ENCODE measurements around the gene STING1. TPM values are rescaled to one million over a fixed set of nuclear protein-coding genes. Genes with fewer than 3 reads are reported as not detected.
"Not testable (repeated sequence)": the region's sequence is repeated elsewhere in the genome, so short reads cannot be mapped to it uniquely, and the experiment has no call there.

Gene STING1
- total RNA-seq (2014; rRNA removed; shearing (Covaris generic)), result 0.29 and 1.0 TPM in 2 replicates
- polyA plus RNA-seq (2015; cell fraction: cytosol; rRNA removed), result 1.6 and 2.6 TPM in 2 replicates
- 3.8 and 8.4 TPM in 2 replicates for polyA plus RNA-seq (2015; cell fraction: nucleus; rRNA removed)

DNA sequence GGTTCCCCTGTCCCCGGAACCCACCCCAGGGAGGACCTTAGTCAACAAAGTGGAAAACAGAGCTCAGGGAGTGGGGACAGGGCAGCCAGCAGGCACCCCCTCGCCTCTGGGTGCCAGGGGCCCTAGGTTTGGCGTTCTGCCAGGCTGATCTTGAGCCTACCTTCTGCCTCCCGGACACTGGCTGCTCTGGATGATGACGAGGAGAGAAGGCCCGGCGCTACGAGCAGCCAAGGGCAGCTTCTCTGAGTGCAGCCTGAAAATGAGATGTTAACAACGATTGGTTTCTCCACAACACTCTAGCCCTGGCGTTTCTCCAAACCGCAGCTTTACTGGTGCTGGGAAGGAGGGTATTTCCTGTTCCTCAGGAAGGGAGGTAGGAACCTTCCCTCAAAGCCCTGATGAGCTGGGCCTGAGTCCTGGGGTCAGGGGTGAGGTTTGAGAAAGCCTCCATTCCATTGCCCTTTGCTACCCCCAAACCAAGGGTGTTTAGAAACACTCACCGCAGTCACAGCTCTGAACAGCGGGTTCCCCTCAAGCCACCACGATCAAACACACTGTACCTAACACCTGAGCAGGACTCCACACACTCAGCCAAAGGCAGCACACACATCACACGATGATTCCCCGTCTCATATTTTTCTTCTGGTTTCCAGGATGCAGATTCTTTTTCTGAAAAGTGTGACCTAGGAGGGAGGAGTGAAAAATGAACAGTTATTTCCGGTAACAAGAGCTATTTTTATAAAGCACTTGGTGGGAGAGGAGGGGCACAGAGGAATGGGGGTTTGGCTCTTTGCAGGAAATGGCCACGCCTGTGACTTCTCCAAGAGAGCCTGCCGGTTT lies at the start of gene STING1:
Gene STING1 (minus strand): TSS at position 709 of the 840 bp plus-strand sequence. CDS start 1,054 bp downstream, outside the sequence.
- in situ Hi-C loops (cut with HindIII; ENCODE audit: low pct_unique_long_range_greater_than_20kb, low sequenced_read_pairs), result no loop called here
- DNase-seq (ENCODE audit: low read depth, low spot score), result peak; percentile 70

DNA sequence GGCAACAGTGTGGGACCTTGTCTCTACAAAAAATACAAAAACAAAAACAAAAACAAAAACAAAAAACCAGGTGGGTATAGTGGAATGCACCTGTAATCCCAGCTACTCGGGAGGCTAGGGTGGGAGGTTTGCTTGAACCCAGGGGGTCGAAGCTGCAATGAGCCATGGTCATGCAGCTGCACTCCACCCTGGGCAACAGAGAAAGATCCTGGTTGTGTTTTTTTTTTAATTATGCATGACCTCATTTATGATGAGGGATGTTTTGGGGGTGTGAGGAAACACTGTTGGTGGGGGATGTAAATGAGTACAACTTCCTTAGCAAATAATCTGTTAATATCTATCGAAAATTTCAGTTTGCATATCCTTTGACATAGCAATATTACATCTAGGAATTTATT lies 49.2 kb upstream of the STING1 start:
- in situ Hi-C loops (cut with HindIII; ENCODE audit: low pct_unique_long_range_greater_than_20kb, low sequenced_read_pairs), result no loop called here

DNA sequence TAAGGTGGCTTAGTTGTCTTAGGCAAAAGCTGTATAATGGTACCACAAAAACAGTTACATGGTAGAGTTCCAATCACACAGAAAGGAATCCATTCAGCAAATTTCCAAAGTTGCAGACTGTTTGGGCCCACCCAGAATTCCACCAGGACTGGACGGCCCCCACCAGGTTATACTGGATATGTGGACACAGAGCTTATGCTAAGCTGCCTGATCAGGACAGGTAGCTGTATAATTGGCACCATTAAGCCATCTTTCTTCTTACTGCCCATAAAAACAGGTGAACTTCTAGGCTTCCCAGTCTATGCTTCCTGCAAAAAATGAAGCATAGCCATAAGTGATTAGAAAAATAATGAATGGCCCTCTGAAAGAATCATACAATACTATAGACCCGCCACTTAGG lies 47.5 kb upstream of the STING1 start:
- in situ Hi-C loops (cut with HindIII; ENCODE audit: low pct_unique_long_range_greater_than_20kb, low sequenced_read_pairs); DNase-seq (ENCODE audit: low read depth, low spot score): not testable (repeated sequence)

More for the DNA sequence above, 49.2 kb upstream of the STING1 start:
- DNase-seq (ENCODE audit: low read depth, low spot score), result no peak

DNA sequence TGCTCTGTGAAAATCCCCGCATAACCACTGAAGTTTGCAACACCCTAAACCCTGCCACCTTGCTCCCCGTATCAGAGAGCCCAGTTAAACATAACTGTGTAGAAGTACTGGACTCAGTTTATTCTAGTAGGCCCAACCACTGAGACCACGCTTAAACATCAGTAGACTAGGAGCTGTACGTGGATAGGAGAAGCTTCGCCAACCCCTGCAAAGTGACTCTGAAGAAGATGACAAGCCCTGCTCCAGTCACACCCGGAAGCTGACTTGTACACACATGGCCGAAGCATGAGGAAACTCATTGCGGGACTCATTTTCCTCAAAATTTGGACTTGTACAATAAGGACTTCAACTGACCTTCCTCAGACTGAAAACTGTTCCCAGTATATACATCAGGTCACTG lies 46.1 kb upstream of the STING1 start:
- DNase-seq (ENCODE audit: low read depth, low spot score); in situ Hi-C loops (cut with HindIII; ENCODE audit: low pct_unique_long_range_greater_than_20kb, low sequenced_read_pairs): not testable (repeated sequence)

DNA sequence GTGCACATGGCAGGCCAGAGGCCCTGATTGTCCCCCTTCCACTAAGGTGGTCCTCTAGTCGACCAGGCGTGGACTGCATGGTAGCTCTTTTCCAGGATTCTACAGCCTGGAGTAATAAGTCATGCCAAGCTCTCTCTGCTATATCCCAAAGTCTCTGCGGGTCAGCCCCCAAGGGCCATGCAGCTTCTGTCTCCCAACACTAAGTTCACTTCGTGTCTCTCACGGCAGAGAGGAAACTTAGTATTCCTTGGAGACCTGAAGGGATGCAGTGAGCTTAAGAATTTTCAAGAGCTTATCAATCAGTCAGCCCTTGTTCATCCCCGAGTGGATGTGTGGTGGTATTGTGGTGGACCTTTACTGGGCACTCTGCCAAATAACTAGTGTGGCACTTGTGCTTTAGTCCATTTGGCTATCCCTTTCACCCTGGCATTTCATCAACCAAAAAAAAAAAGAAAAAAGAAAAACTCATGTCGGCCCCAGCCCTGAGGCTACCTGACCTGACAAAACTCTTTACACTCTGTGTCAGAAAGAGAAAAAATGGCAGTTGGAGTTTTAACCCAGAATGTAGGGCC lies 45.4 kb upstream of the STING1 start:
- in situ Hi-C loops (cut with HindIII; ENCODE audit: low pct_unique_long_range_greater_than_20kb, low sequenced_read_pairs), result not testable (repeated sequence)
- DNase-seq (ENCODE audit: low read depth, low spot score), result peak; percentile 64

DNA sequence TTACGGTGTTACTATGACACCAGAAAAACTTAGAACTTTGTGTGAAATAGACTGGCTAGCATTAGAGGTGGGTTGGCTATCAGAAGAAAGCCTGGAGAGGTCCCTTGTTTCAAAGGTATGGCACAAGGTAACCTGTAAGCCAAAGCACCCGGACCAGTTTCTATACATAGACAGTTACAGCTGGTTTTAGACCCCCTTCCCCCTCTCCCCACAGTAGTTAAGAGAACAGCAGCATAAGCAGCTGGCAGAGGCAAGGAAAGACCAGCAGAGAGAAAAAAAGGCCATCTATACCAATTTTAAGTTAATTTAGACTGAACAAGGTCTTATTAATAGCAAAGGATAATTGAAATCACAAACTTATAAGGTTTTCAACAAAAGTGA lies 44.5 kb upstream of the STING1 start:
- DNase-seq (ENCODE audit: low read depth, low spot score); in situ Hi-C loops (cut with HindIII; ENCODE audit: low pct_unique_long_range_greater_than_20kb, low sequenced_read_pairs): not testable (repeated sequence)

DNA sequence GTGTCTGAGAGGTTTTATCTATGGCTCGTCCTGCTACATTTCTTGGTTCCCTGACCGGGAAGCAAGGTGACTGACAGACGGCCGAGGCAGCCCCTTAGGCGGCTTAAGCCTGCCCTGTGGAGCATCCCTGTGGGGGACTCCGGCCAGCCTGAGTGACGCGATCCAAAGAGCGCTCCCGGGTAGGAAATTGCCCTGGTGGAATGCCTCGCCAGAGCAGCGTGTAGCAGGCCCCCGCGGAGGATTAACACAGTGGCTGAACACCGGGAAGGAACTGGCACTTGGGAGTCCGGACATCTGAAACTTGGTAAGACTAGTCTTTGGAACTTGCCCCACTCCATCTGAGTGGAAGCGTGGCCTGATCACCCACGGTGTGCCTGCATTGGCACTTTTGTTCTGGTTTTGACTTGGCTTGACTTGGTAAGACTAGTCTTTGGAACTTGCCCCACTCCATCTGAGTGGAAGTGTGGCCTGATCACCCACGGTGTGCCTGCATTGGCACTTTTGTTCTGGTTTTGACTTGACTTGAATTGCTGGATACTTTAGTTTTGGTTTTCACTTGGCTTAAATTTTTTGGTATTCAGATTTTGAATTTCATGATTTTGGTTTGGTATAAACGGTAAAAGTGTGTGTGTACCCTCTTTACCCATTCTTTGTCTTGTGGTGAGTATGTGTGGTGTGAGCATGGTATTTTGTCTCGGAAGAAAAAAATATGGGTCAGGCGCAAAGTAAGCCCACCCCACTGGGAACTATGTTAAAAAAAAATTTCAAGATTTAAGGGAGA lies 43.9 kb upstream of the STING1 start:
- DNase-seq (ENCODE audit: low read depth, low spot score); in situ Hi-C loops (cut with HindIII; ENCODE audit: low pct_unique_long_range_greater_than_20kb, low sequenced_read_pairs): not testable (repeated sequence)

DNA sequence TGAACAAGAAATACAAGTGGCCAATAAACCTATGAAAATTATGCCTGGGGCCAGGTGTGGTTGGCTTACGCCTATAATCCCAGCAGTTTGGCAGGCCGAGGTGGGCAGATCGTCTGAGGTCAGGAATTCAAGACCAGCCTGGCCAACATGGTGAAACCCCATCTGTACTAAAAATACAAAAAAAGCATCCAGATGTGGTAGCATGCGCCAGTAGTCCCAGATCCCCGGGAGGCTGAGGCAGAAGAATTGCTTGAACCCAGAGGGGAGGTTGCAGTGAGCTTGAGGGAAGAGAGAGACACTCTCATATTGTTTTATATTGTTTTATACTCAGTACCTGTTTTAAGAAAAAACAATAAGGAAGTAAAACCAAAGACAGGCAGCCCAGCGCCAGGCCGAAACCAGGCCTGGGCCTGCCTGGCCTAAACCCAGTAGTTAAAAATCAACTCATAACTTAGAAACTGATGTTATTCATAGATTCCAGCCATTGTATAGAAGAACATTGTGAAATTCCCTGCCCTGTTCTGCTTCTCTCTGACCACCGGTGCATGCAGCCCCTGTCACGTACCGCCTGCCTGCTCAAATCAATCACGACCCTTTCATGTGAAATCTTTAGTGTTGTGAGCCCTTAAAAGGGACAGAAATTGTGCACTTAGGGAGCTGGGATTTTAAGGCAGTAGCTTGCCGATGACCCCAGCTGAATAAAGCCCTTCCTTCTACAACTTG lies 43.2 kb upstream of the STING1 start:
- in situ Hi-C loops (cut with HindIII; ENCODE audit: low pct_unique_long_range_greater_than_20kb, low sequenced_read_pairs); DNase-seq (ENCODE audit: low read depth, low spot score): not testable (repeated sequence)

DNA sequence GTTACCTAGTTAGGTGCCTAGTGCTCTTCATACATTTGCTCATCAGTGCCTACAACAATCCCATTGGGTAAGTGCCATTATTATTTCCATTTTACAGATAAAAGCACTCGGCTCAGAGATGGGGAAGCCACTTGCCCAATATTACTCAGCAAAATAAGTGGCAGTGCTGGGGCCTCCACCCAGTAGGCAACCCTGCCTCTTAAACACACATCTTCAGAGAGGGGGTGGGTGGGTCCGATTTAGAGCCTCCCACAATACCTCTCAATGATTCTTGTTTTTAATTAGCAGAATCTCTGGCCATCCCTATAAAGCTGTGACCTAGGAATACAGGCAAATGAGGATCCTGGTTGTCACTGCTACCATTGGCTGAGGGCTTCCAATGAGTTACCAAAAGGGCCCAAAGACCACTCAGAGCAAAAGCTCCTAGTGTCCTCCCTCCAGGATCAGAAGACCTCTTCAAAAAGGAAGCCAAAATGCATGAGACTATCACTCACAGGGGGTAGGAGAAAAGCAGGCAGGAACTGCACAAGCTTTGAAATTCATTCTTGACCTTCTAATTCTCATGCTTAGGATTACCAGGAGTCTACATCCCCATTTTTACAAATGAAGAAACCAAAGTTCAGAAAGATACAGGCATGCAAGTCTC lies 42.5 kb upstream of the STING1 start:
- DNase-seq (ENCODE audit: low read depth, low spot score), result no peak
- in situ Hi-C loops (cut with HindIII; ENCODE audit: low pct_unique_long_range_greater_than_20kb, low sequenced_read_pairs), result no loop called here

DNA sequence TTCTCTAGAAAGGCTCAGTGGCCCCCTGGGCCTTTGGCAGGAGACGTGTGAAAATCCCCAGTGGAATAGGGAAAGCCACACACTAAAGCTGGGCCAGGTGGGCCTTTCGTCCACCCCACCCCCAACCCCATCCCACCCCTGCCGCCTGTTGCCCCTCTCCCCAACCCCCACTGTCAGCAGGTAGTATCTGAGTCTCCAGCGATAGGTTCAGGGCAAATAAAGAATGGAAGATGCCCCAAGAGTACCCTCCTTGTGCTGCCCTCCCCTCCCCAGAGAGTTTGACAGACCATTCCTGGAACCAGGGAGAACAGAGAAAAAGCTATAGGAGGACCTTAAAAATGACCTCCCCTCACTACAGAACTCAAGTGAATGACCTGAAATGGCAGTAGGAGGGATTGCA lies 41.9 kb upstream of the STING1 start:
- in situ Hi-C loops (cut with HindIII; ENCODE audit: low pct_unique_long_range_greater_than_20kb, low sequenced_read_pairs), result no loop called here
- DNase-seq (ENCODE audit: low read depth, low spot score), result no peak

DNA sequence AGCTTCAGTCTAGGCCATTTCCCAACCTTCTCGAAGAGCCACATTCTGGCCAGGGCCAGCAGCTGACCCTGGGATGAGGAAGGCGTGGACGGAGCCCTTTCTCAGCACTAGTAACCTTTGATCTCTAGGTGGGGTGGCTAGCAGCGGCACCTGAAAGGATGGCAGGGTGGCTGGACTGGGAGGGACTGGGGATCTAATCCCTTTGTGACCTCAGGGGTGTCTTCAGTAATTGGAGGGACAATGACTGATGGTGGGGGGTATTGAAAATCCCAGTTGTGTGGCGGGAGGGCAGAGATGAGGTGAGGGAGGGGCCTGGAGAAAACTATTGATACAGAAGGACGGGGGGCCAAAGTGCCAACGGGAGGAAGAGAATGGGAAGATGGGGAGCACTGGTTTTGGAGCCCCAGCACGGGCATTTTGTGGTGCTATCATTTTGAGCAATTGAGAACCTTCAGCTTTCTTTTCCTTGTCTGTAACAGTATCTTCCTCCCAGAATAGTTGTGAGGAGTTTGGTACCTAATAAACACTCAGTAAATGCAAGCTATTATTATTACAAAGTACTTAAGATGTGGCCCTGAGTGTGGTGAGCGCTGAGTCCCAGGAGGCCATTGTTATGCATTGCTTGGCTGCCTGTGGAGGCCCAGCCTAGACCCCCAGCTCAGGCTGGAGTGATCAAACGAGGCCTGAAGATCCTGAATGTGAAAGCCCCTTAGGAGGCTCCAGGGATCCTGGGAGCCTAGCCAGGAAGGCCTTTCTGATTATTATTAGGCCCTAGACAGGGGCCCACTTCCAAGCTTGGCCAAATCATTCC lies 41.3 kb upstream of the STING1 start:
- in situ Hi-C loops (cut with HindIII; ENCODE audit: low pct_unique_long_range_greater_than_20kb, low sequenced_read_pairs), result no loop called here
- no peak for DNase-seq (ENCODE audit: low read depth, low spot score)

DNA sequence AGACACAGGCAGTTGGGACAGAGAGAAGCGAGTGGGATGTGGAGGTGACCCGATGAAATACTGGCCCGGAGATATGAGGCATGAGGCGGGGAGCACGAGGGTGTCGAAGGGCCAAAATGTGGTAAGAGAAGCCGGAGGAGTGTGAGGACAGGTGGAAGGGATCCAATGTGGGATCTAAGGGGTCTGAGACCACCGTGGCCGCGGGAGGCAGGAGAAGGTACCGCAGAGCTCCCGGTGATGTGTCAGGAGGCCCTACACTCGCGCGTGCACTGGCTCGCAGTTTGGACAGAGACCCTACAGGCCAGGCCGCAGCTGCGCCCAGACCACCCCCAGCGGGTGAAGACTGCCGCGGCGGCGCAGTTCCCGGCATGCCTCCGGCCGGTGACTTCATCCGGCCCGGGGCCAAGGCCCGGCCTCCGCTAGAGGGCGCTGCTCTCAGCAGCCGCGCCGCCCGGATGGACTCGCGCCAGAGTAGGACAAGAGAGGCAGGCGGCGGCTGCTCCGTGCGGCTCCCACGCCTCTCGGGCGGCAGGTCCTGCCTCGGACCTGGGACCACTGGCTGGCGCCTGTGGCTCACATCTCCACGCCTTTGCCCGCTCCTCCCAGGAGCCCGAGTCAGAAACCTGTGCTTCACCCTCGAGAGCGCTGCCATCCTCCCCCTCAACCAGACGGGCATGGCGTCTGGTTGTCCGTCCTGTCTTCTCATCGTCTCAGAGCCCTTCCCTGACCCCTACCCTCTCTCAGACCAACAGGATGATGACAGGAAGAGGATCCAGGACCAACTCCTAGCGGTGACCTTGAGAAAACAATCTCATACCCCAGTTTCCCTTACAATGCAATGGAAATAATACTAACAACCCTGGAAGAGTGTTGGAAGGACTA lies 35.4 kb upstream of the STING1 start:
- in situ Hi-C loops (cut with HindIII; ENCODE audit: low pct_unique_long_range_greater_than_20kb, low sequenced_read_pairs), result no loop called here
- DNase-seq (ENCODE audit: low read depth, low spot score), result peak; percentile 80

DNA sequence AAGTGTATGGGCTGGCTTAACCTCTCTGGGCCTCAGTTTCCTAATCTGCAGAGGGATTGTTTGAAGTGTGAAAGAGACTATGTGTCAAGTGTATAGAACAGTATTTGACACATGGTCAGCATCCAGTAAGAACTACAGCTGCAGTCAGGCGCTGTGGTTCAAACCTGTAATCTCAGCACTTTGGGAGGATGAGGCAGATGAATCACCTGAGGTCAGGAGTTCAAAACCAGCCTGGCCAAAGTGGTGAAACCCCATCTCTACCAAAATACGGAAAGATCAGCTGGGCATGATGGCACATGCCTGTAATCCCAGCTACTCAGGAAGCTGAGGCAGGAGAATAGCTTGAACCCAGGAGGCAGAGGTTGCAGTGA lies 31.9 kb upstream of the STING1 start:
- DNase-seq (ENCODE audit: low read depth, low spot score), result no peak
- in situ Hi-C loops (cut with HindIII; ENCODE audit: low pct_unique_long_range_greater_than_20kb, low sequenced_read_pairs), result no loop called here

DNA sequence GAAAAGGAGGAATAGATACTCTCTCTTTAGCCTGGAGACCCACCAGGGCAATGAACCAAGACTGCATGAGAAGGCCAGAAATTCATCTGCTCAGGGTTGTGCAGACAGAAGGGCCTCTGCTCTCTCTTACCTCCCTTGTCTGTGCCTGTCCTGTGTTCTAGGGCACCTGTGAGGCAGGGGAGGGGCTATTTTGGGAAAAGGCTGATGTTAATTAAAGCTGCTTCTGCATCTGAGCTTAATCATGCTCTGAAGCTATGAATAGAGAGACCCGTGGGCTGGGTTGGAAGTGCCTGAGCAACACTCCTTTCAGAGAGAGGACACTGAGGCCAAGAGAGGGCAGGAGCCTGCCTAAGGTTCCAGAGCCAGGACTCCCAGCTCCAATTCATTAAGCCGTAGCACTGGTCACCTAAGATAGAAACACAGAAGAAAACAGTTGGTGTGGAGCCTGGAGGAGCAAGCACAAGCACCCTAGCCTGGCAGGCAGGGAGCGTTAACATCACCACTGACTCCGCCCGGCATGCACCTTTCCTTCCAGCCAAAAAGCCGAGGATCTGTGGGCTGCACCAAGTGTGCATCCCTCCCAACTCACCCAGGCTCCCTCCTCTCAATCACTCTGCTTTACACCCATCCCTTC lies 31.4 kb upstream of the STING1 start:
- in situ Hi-C loops (cut with HindIII; ENCODE audit: low pct_unique_long_range_greater_than_20kb, low sequenced_read_pairs), result no loop called here
- DNase-seq (ENCODE audit: low read depth, low spot score), result no peak

DNA sequence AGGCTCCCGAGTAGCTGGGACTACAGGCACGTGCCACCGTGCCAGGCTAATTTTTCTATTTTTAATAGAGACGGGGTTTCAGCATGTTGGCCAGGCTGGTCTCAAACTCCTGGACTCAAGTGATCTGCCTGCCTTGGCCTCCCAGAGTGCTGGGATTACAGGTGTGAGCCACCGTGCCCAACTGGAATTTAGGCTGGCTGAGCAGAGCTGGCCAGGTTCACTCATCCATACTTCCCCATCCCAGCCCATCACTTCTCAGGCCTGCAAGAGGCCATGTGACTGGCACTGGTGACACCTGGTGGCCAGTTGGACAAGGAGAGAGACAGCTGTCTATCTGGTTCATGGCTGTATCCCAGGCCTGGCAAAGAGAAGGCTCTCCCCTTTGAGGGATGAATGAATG lies 30.9 kb upstream of the STING1 start:
- in situ Hi-C loops (cut with HindIII; ENCODE audit: low pct_unique_long_range_greater_than_20kb, low sequenced_read_pairs), result not testable (repeated sequence)
- peak; percentile 85 for DNase-seq (ENCODE audit: low read depth, low spot score)
